Measurements from ENCODE around the gene FHIT.

DNA sequence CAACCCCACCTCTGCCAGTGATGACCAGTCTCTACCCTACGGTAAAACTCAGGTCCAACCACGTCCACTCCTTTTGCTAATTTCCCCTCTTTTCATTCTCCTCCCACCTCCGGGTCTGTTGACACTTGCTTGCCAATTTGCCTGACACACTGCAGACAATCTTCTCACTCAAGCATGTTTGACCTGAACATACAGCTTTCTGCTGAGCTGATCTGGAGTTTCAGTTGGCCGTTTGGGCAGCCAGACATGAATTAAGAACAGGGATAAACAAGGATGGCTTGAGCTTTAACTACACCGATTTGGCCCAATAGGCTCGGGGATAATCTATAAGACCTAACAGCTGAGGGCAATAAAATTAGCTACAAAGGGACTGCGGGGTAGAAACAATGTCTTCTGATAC, 1442.8 kb downstream of the FHIT start:
- TF ChIP-seq, protein P1, sequence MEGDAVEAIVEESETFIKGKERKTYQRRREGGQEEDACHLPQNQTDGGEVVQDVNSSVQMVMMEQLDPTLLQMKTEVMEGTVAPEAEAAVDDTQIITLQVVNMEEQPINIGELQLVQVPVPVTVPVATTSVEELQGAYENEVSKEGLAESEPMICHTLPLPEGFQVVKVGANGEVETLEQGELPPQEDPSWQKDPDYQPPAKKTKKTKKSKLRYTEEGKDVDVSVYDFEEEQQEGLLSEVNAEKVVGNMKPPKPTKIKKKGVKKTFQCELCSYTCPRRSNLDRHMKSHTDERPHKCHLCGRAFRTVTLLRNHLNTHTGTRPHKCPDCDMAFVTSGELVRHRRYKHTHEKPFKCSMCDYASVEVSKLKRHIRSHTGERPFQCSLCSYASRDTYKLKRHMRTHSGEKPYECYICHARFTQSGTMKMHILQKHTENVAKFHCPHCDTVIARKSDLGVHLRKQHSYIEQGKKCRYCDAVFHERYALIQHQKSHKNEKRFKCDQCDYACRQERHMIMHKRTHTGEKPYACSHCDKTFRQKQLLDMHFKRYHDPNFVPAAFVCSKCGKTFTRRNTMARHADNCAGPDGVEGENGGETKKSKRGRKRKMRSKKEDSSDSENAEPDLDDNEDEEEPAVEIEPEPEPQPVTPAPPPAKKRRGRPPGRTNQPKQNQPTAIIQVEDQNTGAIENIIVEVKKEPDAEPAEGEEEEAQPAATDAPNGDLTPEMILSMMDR (IDR thresholded peaks at IDR 0.05; ENCODE audit: low read depth, low read length, missing input control) = no peak
- no peak for TF ChIP-seq JUND (IDR thresholded peaks at IDR 0.05)
- no peak for TF ChIP-seq SP1 (IDR thresholded peaks at IDR 0.05)
- no peak for TF ChIP-seq RAD21 (IDR thresholded peaks at IDR 0.05)
- no peak for TF ChIP-seq GABPA (IDR thresholded peaks at IDR 0.05 in 1 of 2, conservative IDR thresholded peaks at IDR 0.05 in 1 of 2)
- no peak for TF ChIP-seq NR2F2 (IDR thresholded peaks at IDR 0.05)
- TF ChIP-seq, protein P2, sequence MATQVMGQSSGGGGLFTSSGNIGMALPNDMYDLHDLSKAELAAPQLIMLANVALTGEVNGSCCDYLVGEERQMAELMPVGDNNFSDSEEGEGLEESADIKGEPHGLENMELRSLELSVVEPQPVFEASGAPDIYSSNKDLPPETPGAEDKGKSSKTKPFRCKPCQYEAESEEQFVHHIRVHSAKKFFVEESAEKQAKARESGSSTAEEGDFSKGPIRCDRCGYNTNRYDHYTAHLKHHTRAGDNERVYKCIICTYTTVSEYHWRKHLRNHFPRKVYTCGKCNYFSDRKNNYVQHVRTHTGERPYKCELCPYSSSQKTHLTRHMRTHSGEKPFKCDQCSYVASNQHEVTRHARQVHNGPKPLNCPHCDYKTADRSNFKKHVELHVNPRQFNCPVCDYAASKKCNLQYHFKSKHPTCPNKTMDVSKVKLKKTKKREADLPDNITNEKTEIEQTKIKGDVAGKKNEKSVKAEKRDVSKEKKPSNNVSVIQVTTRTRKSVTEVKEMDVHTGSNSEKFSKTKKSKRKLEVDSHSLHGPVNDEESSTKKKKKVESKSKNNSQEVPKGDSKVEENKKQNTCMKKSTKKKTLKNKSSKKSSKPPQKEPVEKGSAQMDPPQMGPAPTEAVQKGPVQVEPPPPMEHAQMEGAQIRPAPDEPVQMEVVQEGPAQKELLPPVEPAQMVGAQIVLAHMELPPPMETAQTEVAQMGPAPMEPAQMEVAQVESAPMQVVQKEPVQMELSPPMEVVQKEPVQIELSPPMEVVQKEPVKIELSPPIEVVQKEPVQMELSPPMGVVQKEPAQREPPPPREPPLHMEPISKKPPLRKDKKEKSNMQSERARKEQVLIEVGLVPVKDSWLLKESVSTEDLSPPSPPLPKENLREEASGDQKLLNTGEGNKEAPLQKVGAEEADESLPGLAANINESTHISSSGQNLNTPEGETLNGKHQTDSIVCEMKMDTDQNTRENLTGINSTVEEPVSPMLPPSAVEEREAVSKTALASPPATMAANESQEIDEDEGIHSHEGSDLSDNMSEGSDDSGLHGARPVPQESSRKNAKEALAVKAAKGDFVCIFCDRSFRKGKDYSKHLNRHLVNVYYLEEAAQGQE (IDR thresholded peaks at IDR 0.05) = no peak
- no peak for TF ChIP-seq EGR1 (IDR thresholded peaks at IDR 0.05; ENCODE audit: low read depth in 2 of 2)
- no peak for TF ChIP-seq RXRA (IDR thresholded peaks at IDR 0.05)
- TF ChIP-seq, protein P3, sequence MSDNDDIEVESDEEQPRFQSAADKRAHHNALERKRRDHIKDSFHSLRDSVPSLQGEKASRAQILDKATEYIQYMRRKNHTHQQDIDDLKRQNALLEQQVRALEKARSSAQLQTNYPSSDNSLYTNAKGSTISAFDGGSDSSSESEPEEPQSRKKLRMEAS (IDR thresholded peaks at IDR 0.05) = no peak

All from liver (tissue), 3 donors.